ENCODE measurements around the gene CACNB1.
"Not testable (repeated sequence)": the region's sequence is repeated elsewhere in the genome, so short reads cannot be mapped to it uniquely, and the experiment has no call there.

CACNB1 gene

DNA sequence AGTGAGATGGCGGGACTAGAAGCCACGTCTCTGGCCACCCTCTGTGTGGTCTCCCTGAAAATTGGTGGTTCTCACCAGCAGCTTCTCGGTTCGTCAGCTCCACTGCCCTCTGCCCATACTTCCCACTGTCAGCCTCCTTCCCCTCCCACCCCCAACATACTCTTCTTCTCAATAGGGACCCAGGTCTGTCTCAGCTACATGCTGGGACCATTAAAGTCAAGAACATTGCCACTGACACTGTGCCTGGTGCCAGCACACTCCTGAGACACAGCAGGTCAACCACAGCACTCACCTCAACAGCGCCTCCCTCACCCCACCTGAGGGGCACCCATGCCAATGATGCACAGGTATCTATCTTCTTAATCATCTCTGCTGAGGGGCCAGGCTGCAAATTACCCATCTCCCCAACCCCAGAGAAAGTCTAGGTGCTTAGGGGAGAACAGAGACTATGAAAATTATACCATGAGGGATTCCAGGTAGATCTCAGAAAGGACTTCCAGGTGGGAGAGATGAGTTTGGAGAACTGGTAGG lies 47.3 kb downstream of the CACNB1 start:
- DNase-seq, result no peak

DNA sequence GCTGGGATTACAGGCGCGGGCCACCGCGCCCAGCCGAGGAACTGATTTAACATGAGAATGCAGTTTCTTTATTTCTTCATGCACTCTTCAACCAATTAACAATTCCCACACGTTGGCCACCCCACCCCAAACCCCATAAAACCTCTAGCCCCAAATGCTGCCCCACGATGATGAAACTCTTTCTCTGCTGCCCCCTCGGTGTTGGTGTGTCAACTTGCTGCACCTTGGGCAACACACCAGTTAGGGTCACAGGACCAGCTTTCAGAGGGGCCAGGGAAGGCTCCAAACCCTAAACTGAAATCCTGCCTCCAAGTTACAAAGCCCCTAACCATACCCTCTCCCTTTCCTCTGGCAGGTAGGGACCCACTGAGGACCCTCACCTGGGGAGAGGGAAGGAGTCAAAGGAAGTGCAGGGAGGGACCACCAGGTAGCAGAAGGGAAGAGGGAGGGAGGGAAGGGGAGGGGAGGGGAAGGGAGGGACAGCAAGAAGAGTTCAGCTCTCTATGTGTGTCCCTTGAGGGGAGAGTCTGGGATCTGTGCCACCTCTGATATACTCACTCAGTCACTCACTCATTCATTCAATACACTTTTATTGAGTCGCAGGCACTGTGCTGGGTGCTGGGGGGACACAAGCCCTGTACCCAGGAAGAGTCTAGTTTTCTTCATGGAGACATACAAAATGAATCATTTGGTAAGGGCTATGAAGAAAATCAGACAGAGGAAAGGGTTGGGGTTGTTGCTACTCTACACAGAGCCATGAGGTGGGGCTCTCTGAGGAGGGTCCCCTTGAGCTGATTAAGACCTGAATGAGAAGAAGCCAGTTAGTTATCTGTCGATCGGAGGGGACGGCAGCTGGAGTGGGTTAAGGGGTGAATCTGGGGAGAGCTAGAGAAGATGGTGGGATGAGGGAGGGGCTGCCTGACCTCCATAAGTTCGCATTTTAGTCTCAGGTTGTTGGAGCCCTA lies 50.0 kb downstream of the CACNB1 start:
- no peak for DNase-seq

DNA sequence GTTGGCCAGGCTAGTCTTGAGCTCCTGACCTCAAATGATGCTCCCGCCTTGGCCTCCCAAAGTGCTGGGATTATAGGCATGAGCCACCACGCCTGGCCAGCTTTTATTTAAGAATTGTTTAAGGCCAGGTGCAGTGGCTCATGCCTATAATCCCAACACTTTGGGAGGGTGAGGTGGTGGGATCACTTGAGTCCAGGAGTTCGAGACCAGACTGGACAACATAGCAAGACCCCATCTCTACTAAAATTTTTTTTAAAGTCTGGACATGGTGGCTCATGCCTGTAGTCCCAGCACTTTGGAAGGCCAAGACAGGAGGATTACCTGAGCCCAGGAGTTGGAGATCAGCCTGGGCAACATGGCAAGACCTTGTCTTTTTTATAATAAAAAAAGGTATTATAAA lies 51.2 kb downstream of the CACNB1 start:
- no peak for DNase-seq

DNA sequence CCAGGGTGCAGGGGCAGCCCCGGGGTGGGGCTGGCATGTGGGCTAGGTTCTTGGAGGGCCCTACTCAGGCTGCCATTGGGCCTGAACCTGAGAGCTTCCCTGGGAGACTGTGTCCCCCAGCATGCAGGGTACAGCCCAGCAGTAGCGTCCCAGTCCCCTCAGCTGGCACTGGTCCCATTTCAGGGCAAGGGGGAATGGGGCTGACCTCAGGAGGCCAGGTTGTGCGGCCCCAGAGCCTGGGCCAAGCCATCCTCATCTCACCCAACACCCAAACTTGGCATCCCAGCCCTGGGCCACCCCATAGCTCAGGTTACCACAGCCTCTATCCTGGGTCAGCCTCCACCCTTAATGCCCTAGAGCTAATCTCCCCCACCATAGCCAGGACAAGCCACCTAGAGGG lies 52.3 kb downstream of the CACNB1 start:
- DNase-seq, result no peak

DNA sequence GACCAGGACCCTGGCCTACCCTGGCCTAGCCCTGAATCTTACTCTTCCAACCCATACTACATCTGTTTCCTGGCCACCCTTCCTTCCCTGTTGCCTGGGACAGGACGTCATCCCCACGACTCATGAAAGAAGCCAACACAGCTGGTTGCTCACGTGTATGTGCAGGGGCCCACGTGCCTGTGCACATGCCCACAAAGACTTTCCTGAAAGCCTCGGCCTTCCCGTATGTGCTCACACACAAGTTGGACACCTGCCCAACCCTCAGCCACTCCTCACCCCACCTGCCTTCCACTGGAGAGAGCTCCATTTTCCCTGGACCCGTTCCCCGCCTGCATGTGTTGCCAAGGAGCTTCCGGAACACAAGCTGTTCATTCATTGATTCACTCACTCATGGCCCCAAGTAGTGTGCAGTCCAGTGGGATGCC lies 53.0 kb downstream of the CACNB1 start:
- no peak for DNase-seq

DNA sequence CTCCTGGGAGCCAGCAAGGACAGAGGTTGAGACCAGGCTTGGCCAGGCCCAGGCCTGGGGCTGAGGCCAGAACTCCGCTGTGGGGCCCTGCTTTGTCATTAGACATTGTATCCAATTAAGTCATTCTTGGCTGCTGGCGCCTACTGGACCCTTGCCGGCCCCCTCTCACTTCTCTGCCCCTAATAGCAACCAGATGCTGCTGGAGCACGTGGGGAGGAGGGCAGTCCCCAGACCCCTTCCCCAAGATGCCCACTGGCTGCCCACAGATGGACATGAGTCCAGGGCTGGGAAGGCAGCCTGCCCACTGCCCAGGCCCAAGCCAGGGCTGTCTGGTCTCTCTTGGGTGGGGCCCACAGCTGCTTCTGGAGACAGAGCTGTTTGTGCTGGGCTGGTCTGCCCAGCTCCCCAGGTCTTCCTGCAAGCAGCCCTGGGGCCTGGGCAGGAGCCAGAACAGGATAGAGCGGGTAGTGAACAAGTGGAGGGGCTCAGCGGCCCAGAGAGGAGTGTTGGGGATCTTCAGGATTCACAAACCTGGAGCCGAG lies 53.8 kb downstream of the CACNB1 start:
- no peak for DNase-seq

DNA sequence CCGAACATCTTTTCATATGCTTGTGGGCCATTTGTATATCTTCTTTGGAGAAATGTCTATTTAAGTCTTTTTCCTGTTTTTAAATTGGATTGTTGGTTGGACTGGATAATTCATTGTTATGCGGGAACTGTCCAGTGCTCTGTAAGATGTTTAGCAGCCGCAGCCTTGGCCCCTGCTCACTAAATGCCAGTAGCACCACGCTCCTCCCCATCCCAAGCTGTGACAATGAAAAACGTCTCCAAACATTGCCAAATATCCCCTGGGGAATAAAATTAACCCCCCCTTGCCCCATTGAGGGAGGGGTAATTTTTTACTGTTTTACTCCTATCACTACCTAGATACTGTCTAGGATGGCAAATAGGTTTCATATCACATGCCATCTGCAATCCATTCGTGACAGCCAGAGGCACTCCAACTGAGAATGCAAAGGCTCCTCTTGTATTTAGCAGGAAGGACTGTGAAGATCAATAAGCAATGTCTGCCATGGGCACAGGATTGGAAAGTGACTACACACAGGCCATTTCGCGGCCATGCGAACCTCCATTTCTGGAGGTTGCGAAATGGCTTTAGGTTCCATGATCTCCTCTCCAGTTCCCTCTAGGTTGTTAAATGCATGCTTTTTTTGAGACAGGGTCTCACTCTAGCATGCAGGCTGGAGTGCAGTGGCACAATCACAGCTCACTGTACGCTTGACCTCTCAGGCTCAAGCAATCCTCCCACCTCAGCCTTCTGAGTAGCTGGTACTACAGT lies 55.4 kb downstream of the CACNB1 start:
- DNase-seq, result no peak

DNA sequence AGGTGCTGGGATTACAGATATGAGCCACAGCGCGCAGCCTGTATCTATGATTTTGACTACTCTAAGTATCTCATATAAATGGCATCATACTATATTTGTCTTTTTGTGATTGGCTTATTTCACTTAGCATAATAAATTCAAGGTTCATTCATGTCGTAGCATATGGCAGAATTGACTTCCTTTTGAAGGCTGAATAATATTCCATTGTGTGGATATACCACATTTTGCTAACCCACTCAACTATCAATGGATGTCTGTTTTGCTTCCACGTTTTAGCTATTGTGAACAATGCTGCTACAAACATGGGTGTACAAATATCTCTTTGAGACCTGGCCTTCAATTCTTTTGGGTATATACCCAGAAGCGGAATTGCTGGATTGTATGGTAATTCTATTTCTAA lies 56.2 kb downstream of the CACNB1 start:
- no peak for DNase-seq

DNA sequence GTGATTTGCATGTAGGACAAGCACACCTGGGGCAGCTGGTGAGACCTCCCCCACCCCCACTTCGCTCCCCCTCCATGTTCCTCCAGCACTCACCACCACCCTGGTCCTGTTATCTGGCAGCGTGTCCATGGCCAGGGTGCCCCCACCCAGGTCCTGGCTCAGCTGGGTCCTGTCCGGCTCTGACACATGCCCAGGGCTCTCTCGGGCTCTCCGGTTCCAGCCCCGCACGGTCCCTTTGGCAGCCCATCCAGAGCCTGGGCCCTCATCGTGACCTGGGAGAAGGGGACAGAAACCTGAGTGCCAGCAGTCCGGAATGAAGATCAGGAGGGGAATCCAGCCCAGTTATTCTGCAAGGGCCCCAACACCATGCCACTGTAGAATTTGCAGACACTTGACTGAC lies 57.9 kb downstream of the CACNB1 start:
- no peak for DNase-seq

DNA sequence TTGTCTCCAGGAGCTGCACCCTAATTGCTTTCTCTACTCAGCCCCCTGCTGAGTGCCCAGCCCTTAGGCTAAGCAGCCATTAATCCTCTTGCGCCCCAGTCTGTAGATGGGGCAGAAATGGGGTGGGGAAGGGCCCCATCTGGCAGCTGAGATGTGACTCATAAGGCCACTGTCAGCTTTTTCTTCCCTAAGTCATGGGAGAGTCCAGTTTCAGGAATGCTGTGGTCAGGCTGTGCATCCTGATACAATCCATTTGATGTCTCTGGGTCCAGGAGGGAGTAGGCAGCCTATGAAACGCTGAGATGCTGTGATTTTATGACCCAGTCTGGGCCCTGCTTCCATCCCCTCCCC lies 58.3 kb downstream of the CACNB1 start:
- DNase-seq, result no peak

DNA sequence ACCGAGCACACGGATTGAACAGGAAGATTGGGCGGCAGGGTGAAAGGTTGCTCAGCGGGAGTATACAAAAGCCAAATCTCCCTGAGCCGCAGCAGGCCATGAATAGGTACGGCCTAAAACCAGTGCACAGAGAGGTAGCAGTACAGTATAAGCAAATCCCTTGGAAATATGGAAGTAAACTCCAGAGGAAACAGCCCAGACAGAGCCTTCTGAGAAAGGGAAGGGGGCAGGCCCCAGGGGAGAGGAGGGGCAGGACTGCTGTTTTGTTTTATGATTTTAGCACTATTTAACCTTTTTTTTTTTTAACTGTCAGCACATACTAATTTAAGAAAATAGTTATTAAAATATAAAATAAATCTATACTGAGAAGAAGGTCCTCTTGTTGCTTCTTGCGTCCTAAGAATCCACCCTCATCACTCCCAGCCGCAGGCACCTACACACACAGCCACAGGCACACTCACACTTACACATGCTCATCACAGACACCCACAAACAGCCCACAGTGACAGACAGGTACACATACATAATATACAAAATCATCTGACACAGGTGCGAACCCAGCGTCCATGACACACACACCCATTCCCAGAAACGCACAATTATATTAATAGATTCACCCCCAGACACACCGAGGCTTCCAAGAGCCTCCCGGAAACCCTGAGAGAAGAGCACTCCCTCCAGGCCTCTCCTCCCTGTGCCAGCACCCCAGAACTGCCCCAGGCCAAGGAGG lies 58.9 kb downstream of the CACNB1 start:
- DNase-seq, result no peak

DNA sequence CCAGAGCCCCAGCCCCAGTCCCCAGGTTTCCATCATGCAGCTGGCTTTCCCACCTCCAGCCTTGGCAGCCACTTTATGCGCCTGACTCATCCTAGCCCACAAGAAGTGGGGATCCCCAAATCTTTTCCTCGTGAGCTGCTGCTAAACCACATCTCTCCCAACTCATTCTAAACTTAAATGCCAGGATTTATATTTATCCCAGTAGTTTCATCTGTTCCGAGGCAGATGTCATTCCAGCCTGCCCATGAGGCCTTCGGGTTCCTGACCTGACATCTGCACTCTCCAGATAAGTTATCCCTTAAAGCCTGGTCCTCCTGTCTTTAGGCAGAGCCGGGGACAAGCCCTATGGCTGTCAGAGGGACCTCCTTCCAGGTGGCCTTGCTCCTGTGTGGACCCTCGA lies 62.6 kb downstream of the CACNB1 start:
- no peak for DNase-seq

DNA sequence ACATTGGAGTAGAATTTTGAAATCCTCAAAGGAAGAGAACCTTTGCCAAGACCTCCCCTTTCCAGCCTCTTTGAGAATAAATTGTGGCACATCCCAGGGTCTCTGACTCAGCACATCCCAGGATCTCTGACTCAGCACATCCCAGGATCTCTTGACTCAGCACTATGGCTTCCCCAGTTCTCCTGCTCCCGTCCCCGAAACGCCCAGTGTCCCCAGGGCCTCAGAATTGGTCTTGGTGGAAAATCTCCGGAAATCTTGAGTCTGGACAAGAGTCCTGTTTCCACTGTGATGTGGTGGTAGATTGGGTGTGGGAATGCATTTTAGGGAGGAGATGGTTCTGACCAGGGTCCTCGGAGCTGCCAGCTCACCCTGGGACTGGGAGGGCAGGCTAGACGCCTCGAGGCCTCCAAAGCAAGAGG lies 65.3 kb downstream of the CACNB1 start:
- no peak for DNase-seq

DNA sequence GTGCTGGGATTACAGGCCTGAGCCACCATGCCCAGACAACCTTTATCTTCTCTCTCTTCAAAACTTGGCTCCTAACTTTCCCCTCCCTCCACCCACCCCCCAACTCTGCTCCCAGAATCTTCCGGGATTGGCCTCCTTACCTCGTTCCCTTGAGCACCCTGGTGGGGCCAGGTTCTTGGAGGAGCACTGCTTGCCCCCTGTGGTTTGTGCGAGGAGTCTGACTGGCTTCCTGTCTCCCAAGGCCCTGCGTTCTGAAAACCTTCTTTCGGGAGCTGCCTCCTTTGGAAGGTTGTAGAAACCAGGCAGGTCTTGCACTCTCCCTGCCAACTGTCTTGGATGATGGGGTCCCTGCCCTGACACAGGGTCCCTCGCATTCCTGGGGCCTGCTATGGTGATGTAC lies 65.9 kb downstream of the CACNB1 start:
- no peak for DNase-seq

DNA sequence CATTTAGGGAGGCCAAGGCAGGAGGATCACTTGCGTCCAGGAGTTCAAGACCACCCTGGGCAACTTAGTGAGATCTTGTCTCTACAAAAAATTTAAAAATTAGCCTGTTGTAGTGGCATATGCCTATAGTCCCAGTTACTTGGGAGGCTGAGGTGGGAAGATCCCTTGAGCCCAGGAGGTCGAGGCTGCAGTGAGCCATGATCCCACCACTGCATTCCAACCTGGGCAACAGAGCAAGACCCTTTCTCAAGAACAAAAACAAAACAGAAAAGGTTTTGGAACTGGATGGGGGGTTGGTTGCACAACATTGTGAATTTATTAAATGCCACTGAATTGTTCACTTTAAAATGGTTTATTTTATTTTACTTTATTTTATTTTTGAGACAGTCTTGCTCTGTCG lies 67.3 kb downstream of the CACNB1 start:
- no peak for DNase-seq

DNA sequence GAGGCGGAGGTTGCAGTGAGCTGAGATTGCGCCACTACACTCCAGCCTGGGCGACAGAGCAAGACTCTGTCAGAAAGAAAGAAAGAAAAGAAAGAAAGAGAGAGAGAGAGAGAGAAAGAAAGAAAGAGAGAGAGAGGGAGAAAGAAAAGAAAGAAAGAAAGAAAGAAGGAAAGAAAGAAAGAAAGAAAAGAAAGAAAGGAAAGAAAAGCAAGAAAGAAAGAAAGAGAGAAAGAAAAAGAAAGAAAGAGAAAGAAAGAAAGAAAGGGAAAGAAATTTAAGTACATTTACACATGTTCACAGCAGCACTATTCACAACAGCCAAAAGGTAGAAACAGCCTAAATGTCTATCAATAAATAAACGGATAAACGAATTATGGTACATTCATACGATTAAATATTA lies 67.9 kb downstream of the CACNB1 start:
- not testable (repeated sequence) for DNase-seq

DNA sequence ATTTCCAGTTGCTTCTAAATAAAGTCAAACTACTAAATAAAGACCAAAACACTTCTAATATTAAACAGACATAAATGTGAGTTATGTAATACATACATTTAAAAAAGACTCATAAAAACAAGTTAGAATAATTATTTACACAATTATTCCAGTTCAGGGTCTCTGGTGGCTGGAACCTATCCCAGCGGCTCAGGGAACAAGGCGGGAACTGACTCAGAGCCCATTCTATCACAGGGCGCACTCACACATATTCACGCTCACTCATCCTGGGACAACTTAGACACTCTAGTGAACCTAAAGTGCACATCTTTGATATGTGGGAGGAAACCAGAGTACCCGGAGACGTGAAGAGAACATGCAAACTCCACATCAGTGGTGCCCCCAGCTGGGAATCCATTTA lies 71.0 kb downstream of the CACNB1 start:
- DNase-seq, result no peak

DNA sequence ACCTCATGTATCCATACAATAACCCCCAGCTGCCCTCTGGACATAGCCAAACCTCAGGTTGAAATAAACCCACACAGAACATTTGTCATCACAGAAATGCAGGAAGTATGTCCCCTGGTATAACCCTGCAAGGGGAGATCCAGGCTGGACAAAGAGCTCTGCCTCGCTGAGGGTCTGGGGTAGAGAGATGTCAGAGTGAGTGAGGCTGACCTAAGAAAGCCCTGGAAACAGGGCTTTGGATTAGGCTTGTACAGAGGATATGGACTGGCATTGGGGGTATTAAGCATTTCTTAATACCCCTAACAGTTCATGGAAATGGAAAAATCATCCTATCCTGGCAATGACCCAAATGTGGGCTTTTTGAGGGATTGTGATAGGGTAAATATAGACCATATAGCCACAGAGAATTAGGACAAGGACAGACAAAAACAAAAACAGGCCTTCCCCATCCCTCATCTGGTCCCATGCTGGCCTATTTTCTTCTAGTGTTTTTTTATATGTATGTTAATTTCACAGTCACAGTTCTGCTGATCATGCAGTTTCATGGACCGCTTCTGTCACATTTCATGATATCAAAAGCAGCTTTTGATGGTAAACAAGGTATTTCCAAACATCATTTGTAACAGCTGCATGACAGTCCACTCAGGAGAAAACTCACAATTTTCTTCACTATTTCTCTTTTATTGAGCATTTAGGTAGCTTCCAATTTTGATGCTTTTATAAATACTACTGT lies 72.2 kb downstream of the CACNB1 start:
- no peak for DNase-seq

DNA sequence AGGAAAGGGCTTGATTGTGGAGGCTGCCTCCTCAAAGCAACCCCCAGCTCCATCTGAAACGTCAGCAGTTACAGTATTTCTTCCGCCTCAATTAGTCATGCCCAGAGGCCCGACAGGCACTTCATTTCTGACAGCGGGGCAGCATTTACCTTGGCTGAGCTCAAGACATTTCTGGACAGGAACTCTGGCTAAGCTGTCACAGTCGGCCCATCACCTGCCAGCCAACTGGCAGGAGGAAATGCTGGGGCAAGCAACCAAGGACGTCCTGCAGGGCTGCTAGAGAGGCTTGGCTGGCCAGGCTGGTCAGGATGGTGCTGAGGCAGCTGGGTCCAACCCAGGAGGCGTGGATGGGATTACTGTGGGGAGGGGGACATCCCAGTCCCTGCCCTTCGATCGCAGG lies 73.8 kb downstream of the CACNB1 start:
- no peak for DNase-seq
